GM10266 (cell line): ENCODE data around the gene C3orf85.

Source experiments
- DNase-seq: peaks from one replicate; pipeline ENCODE4 v3.0.0; 2012; ENCODE audit errors: extremely low spot score
- TF ChIP-seq, protein P1 (sequence below): IDR thresholded peaks from 2 replicates; pipeline ENCODE4 v1.5.1; 2012; ENCODE audit warnings: mild to moderate bottlenecking, low read depth; ENCODE audit not compliant: control insufficient read depth, insufficient read depth; ENCODE audit errors: missing control alignments

C3orf85 gene

DNA sequence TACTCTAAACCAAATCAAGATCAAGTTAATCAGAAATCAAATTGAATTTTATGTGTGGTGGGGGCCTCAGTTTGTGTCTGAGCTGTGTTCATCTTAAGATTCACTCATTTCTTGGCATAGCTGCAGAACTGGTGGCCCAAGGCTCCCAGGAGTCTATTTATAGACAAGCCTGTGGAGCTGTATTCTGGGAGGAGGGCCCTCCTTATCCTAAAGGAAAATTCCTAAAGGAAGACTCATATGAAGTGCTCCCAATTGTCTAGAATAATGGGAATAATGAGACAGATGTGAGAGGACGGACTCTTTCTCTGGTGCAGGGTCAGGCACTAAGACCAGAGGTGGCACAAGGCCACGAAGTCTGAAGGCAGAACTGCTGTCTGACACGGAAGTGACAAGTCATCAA, 38.9 kb downstream of the C3orf85 start:
- TF ChIP-seq, protein P1, sequence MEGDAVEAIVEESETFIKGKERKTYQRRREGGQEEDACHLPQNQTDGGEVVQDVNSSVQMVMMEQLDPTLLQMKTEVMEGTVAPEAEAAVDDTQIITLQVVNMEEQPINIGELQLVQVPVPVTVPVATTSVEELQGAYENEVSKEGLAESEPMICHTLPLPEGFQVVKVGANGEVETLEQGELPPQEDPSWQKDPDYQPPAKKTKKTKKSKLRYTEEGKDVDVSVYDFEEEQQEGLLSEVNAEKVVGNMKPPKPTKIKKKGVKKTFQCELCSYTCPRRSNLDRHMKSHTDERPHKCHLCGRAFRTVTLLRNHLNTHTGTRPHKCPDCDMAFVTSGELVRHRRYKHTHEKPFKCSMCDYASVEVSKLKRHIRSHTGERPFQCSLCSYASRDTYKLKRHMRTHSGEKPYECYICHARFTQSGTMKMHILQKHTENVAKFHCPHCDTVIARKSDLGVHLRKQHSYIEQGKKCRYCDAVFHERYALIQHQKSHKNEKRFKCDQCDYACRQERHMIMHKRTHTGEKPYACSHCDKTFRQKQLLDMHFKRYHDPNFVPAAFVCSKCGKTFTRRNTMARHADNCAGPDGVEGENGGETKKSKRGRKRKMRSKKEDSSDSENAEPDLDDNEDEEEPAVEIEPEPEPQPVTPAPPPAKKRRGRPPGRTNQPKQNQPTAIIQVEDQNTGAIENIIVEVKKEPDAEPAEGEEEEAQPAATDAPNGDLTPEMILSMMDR: no peak
- no peak for DNase-seq

- TF ChIP-seq, protein P1: no peak
- DNase-seq: no peak
Measured at GRCh38 chr3:109176726-109177125, 40.2 kb downstream of the C3orf85 start.

- DNase-seq: no peak
- TF ChIP-seq, protein P1: no peak
Measured at GRCh38 chr3:109177908-109178307, 41.4 kb downstream of the C3orf85 start.

GRCh38 chr3:109178708-109179107, 42.2 kb downstream of the C3orf85 start:
- DNase-seq: no peak
- TF ChIP-seq, protein P1: no peak

- DNase-seq: no peak
- TF ChIP-seq, protein P1: no peak
Measured at GRCh38 chr3:109184726-109185125, 48.2 kb downstream of the C3orf85 start.

- DNase-seq: no peak
- TF ChIP-seq, protein P1: no peak
Measured at GRCh38 chr3:109187390-109187789, 50.9 kb downstream of the C3orf85 start.

- TF ChIP-seq, protein P1: no peak
- DNase-seq: no peak
Measured at GRCh38 chr3:109188741-109189140, 52.2 kb downstream of the C3orf85 start.
